GM23338 (cell line): ENCODE results near the gene PDE7B. TPM values are rescaled to one million over a fixed set of nuclear protein-coding genes. Genes with fewer than 3 reads are reported as not detected.

Source experiments
- ATAC-seq: fragments of 200-7000 bp; cut with Tn5 transposase; 3 replicates; pipeline ENCODE4 v1.9.1; 2020
- DNase-seq: peaks from one replicate; pipeline ENCODE4 v3.0.0-alpha.2; 2015; ENCODE audit warnings: low spot score
- H2AFZ ChIP-seq: fragments of 200-600 bp; sonication (generic); 2 replicates; pipeline ENCODE4 v1.8.0; 2016; ENCODE audit warnings: antibody characterized with exemption, mild to moderate bottlenecking, moderate library complexity
- H3F3A ChIP-seq: fragments of 200-600 bp; sonication (generic); replicated peaks from 2 replicates; pipeline ENCODE4 v1.8.0; 2017; ENCODE audit warnings: antibody characterized with exemption, mixed run types, low read depth
- H3K27ac ChIP-seq: fragments of 200-600 bp; sonication (generic); 2 replicates; pipeline ENCODE4 v1.6.1; 2016; ENCODE audit warnings: low read depth
- H3K27me3 ChIP-seq: fragments of 200-600 bp; sonication (generic); 2 replicates; pipeline ENCODE4 v1.8.0; 2016; ENCODE audit warnings: mild to moderate bottlenecking, mixed run types, moderate library complexity; ENCODE audit not compliant: insufficient read depth
- H3K36me3 ChIP-seq: fragments of 200-600 bp; sonication (generic); 2 replicates; pipeline ENCODE4 v1.8.0; 2016; ENCODE audit warnings: mild to moderate bottlenecking; ENCODE audit not compliant: insufficient read depth
- H3K4me1 ChIP-seq: fragments of 200-600 bp; sonication (generic); 2 replicates; pipeline ENCODE4 v1.8.0; 2016; ENCODE audit warnings: mild to moderate bottlenecking, moderate library complexity; ENCODE audit not compliant: insufficient read depth
- H3K4me2 ChIP-seq: fragments of 200-600 bp; sonication (generic); 2 replicates; pipeline ENCODE4 v1.7.1; 2017; ENCODE audit warnings: mixed run types
- H3K4me3 ChIP-seq: fragments of 200-600 bp; sonication (generic); 2 replicates; pipeline ENCODE4 v1.6.1; 2016; ENCODE audit warnings: mixed run types
- H3K79me2 ChIP-seq: fragments of 200-600 bp; sonication (generic); replicated peaks from 2 replicates; pipeline ENCODE4 v1.8.0; 2017; ENCODE audit warnings: mild to moderate bottlenecking; ENCODE audit not compliant: insufficient read depth
- H3K9me2 ChIP-seq: fragments of 200-600 bp; sonication (generic); 2 replicates; pipeline ENCODE4 v1.8.0; 2017; ENCODE audit not compliant: insufficient read depth
- H4K20me1 ChIP-seq: fragments of 200-600 bp; sonication (generic); replicated peaks from 2 replicates; pipeline ENCODE4 v1.8.0; 2017; ENCODE audit warnings: mild to moderate bottlenecking; ENCODE audit not compliant: insufficient read depth
- H3K27ac Mint-ChIP-seq: 2 replicates; pipeline ENCODE4 v1.8.0; 2020; ENCODE audit warnings: inconsistent platforms, mild to moderate bottlenecking, moderate library complexity, mixed read lengths
- H3K27me3 Mint-ChIP-seq: 3 replicates; pipeline ENCODE4 v1.8.0; 2022; ENCODE audit warnings: low read depth, mild to moderate bottlenecking, moderate library complexity, mixed read lengths, inconsistent platforms; ENCODE audit not compliant: insufficient read depth, poor library complexity
- H3K36me3 Mint-ChIP-seq: 3 replicates; pipeline ENCODE4 v1.8.0; 2021; ENCODE audit warnings: low read depth, mild to moderate bottlenecking, inconsistent platforms, moderate library complexity, mixed read lengths
- H3K4me1 Mint-ChIP-seq: 3 replicates; pipeline ENCODE4 v1.8.0; 2020; ENCODE audit warnings: mild to moderate bottlenecking, inconsistent platforms, mixed read lengths
- H3K4me3 Mint-ChIP-seq: 3 replicates; pipeline ENCODE4 v1.8.0; 2021; ENCODE audit warnings: moderate library complexity, mild to moderate bottlenecking, inconsistent platforms, mixed read lengths
- H3K9me3 Mint-ChIP-seq: 3 replicates; pipeline ENCODE4 v1.8.0; 2020; ENCODE audit warnings: moderate library complexity, mild to moderate bottlenecking, inconsistent platforms, mixed read lengths
- CREB1 ChIP-seq: fragments of 250-450 bp; sonication (Bioruptor Pico); IDR thresholded peaks from 2 replicates; pipeline ENCODE4 v1.5.0; 2020; ENCODE audit warnings: low read depth, mild to moderate bottlenecking, moderate library complexity
- EZH2 ChIP-seq: fragments of 200-600 bp; sonication (generic); IDR thresholded peaks from one replicate; pipeline ENCODE4 v1.8.0; 2017; ENCODE audit warnings: antibody characterized with exemption, mild to moderate bottlenecking, low read depth; ENCODE audit not compliant: unreplicated experiment
- EZH2phosphoT487 ChIP-seq: fragments of 200-600 bp; sonication (generic); IDR thresholded peaks from one replicate; pipeline ENCODE4 v1.8.1; 2018; ENCODE audit warnings: antibody characterized with exemption; ENCODE audit not compliant: unreplicated experiment
- POLR2AphosphoS5 ChIP-seq: IDR thresholded peaks from 2 replicates; pipeline ENCODE4 v1.6.1; 2016; ENCODE audit warnings: antibody characterized with exemption, low read depth
- STAT1 ChIP-seq: IDR thresholded peaks from one replicate; pipeline ENCODE4 v1.6.1; 2016; ENCODE audit warnings: antibody characterized with exemption; ENCODE audit not compliant: unreplicated experiment
- ZNF114 ChIP-seq: fragments of 250-450 bp; sonication (Bioruptor Pico); IDR thresholded peaks from 2 replicates; pipeline ENCODE4 v1.5.0; 2020; ENCODE audit warnings: mild to moderate bottlenecking, moderate library complexity
- polyA plus RNA-seq: library from polyadenylated mRNA; unstranded; fragments of >200 nt; fragmentation: Nextera tagmentation; extraction: Ambion mirVana; gene quantifications from 2 replicates; pipeline ENCODE4 v1.2.1, GENCODE V29; 2016
- total RNA-seq: library from RNA; depleted of rRNA; stranded (reverse); fragments of >200 nt; shearing (Covaris generic); gene quantifications from 2 replicates; pipeline ENCODE4 v1.2.3, GENCODE V29; 2014
- TF ChIP-seq, protein P1 (sequence below): IDR thresholded peaks from 2 replicates; pipeline ENCODE4 v1.6.1; 2016; ENCODE audit warnings: antibody characterized with exemption
- TF ChIP-seq, protein P2 (sequence below): IDR thresholded peaks from one replicate; pipeline ENCODE4 v1.6.1; 2018; ENCODE audit warnings: antibody characterized with exemption; ENCODE audit not compliant: unreplicated experiment
- TF ChIP-seq, protein P3 (sequence below), 2 experiments: fragments of 200-600 bp in 1 of 2; sonication (generic) in 1 of 2; conservative IDR thresholded peaks; 2 replicates each; pipeline versions ENCODE4 v1.5.1 to v1.6.1; 2016 to 2017; ENCODE audit warnings: antibody characterized with exemption in 2 of 2, low read depth in 2 of 2, mild to moderate bottlenecking in 2 of 2, moderate library complexity in 1 of 2
- TF ChIP-seq, protein P4 (sequence below): fragments of 250-450 bp; sonication (Bioruptor Pico); IDR thresholded peaks from 2 replicates; pipeline ENCODE4 v1.5.0; 2020; ENCODE audit warnings: mild to moderate bottlenecking, moderate library complexity

PDE7B gene
- total and polyA plus RNA-seq, 2 experiments from 2014 or later = 0.07 TPM; not detected in 1

DNA sequence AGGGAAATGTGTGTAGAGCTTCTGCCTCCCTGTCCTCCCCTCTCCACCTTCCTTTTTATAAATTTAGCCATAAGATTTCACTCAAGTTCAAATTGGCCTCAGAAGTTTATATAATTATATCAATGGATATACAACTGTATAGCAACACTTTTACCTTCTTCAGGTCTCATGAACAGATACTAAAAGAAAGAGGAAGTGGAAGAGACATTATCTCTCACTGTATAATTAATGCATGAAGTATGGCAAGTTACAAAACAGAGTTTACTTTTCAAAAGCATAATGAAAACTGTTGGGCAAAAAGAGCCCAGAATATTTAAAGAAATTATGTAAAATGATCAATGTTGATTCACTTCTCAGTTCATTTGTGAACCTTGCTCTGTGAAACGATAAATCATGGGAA, 99.7 kb downstream of the PDE7B start (continued):
- TF ChIP-seq, protein P1, sequence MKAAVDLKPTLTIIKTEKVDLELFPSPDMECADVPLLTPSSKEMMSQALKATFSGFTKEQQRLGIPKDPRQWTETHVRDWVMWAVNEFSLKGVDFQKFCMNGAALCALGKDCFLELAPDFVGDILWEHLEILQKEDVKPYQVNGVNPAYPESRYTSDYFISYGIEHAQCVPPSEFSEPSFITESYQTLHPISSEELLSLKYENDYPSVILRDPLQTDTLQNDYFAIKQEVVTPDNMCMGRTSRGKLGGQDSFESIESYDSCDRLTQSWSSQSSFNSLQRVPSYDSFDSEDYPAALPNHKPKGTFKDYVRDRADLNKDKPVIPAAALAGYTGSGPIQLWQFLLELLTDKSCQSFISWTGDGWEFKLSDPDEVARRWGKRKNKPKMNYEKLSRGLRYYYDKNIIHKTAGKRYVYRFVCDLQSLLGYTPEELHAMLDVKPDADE = no peak
- TF ChIP-seq, protein P2, sequence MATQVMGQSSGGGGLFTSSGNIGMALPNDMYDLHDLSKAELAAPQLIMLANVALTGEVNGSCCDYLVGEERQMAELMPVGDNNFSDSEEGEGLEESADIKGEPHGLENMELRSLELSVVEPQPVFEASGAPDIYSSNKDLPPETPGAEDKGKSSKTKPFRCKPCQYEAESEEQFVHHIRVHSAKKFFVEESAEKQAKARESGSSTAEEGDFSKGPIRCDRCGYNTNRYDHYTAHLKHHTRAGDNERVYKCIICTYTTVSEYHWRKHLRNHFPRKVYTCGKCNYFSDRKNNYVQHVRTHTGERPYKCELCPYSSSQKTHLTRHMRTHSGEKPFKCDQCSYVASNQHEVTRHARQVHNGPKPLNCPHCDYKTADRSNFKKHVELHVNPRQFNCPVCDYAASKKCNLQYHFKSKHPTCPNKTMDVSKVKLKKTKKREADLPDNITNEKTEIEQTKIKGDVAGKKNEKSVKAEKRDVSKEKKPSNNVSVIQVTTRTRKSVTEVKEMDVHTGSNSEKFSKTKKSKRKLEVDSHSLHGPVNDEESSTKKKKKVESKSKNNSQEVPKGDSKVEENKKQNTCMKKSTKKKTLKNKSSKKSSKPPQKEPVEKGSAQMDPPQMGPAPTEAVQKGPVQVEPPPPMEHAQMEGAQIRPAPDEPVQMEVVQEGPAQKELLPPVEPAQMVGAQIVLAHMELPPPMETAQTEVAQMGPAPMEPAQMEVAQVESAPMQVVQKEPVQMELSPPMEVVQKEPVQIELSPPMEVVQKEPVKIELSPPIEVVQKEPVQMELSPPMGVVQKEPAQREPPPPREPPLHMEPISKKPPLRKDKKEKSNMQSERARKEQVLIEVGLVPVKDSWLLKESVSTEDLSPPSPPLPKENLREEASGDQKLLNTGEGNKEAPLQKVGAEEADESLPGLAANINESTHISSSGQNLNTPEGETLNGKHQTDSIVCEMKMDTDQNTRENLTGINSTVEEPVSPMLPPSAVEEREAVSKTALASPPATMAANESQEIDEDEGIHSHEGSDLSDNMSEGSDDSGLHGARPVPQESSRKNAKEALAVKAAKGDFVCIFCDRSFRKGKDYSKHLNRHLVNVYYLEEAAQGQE = no peak
- TF ChIP-seq CREB1 = no peak
- no peak for TF ChIP-seq EZH2
- TF ChIP-seq, protein P3, sequence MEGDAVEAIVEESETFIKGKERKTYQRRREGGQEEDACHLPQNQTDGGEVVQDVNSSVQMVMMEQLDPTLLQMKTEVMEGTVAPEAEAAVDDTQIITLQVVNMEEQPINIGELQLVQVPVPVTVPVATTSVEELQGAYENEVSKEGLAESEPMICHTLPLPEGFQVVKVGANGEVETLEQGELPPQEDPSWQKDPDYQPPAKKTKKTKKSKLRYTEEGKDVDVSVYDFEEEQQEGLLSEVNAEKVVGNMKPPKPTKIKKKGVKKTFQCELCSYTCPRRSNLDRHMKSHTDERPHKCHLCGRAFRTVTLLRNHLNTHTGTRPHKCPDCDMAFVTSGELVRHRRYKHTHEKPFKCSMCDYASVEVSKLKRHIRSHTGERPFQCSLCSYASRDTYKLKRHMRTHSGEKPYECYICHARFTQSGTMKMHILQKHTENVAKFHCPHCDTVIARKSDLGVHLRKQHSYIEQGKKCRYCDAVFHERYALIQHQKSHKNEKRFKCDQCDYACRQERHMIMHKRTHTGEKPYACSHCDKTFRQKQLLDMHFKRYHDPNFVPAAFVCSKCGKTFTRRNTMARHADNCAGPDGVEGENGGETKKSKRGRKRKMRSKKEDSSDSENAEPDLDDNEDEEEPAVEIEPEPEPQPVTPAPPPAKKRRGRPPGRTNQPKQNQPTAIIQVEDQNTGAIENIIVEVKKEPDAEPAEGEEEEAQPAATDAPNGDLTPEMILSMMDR (conservative IDR thresholded peaks at IDR 0.05; ENCODE audit: low read depth in 2 of 2) = no peak
- TF ChIP-seq STAT1 = no peak
- no peak for TF ChIP-seq ZNF114 (CRISPR knock-in tag)
- no peak for TF ChIP-seq POLR2AphosphoS5

DNA sequence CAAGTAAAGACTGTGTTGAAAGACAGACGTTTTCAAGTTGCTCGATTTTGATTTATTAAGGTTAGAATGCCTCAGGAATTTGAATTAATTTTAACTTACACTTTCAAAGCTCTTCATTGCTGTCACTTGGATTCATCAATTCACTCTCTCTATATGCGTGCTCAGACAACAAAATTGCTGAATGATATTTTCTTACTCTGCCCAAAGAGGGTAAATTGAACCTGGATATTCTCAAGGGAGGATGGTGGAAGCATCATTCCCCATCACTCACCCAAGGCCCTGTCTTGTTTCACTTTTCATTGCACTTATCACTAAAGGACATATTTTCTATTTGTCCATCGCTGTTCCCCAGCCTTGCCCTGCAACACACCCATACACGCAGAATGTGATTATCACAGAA, 102.3 kb downstream of the PDE7B start:
- H3K79me2 ChIP-seq = no peaks in the 10 kb centered on the region
- TF ChIP-seq EZH2phosphoT487 (no peak), ZNF114 (CRISPR knock-in tag) (no peak), CREB1 (no peak), POLR2AphosphoS5 (no peak)
- TF ChIP-seq, protein P4, sequence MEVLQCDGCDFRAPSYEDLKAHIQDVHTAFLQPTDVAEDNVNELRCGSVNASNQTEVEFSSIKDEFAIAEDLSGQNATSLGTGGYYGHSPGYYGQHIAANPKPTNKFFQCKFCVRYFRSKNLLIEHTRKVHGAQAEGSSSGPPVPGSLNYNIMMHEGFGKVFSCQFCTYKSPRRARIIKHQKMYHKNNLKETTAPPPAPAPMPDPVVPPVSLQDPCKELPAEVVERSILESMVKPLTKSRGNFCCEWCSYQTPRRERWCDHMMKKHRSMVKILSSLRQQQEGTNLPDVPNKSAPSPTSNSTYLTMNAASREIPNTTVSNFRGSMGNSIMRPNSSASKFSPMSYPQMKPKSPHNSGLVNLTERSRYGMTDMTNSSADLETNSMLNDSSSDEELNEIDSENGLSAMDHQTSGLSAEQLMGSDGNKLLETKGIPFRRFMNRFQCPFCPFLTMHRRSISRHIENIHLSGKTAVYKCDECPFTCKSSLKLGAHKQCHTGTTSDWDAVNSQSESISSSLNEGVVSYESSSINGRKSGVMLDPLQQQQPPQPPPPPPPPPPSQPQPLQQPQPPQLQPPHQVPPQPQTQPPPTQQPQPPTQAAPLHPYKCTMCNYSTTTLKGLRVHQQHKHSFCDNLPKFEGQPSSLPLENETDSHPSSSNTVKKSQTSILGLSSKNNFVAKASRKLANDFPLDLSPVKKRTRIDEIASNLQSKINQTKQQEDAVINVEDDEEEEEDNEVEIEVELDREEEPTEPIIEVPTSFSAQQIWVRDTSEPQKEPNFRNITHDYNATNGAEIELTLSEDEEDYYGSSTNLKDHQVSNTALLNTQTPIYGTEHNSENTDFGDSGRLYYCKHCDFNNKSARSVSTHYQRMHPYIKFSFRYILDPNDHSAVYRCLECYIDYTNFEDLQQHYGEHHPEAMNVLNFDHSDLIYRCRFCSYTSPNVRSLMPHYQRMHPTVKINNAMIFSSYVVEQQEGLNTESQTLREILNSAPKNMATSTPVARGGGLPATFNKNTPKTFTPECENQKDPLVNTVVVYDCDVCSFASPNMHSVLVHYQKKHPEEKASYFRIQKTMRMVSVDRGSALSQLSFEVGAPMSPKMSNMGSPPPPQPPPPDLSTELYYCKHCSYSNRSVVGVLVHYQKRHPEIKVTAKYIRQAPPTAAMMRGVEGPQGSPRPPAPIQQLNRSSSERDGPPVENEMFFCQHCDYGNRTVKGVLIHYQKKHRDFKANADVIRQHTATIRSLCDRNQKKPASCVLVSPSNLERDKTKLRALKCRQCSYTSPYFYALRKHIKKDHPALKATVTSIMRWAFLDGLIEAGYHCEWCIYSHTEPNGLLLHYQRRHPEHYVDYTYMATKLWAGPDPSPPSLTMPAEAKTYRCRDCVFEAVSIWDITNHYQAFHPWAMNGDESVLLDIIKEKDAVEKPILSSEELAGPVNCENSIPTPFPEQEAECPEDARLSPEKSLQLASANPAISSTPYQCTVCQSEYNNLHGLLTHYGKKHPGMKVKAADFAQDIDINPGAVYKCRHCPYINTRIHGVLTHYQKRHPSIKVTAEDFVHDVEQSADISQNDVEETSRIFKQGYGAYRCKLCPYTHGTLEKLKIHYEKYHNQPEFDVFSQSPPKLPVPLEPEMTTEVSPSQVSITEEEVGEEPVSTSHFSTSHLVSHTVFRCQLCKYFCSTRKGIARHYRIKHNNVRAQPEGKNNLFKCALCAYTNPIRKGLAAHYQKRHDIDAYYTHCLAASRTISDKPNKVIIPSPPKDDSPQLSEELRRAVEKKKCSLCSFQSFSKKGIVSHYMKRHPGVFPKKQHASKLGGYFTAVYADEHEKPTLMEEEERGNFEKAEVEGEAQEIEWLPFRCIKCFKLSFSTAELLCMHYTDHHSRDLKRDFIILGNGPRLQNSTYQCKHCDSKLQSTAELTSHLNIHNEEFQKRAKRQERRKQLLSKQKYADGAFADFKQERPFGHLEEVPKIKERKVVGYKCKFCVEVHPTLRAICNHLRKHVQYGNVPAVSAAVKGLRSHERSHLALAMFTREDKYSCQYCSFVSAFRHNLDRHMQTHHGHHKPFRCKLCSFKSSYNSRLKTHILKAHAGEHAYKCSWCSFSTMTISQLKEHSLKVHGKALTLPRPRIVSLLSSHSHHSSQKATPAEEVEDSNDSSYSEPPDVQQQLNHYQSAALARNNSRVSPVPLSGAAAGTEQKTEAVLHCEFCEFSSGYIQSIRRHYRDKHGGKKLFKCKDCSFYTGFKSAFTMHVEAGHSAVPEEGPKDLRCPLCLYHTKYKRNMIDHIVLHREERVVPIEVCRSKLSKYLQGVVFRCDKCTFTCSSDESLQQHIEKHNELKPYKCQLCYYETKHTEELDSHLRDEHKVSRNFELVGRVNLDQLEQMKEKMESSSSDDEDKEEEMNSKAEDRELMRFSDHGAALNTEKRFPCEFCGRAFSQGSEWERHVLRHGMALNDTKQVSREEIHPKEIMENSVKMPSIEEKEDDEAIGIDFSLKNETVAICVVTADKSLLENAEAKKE (CRISPR knock-in tag) = no peak
- TF ChIP-seq, protein P3 (conservative IDR thresholded peaks at IDR 0.05; ENCODE audit: low read depth in 2 of 2) = no peak
- ATAC-seq = no peak
- Mint-ChIP-seq H3K4me1 (no peaks in the 10 kb centered on the region), H3K27me3 (no peaks in the 10 kb centered on the region), H3K9me3 (no peaks in the 10 kb centered on the region), H3K36me3 (no peaks in the 10 kb centered on the region), H3K4me3 (no peak overlapping the region), H3K27ac (no peak overlapping the region)
- no peaks in the 10 kb centered on the region for H4K20me1 ChIP-seq
- DNase-seq = no peak
- H3F3A ChIP-seq = no peaks in the 10 kb centered on the region
- H3K36me3 ChIP-seq = no peaks in the 10 kb centered on the region
- no peak overlapping the region for H3K4me3 ChIP-seq
- no peak overlapping the region for H3K27ac ChIP-seq
- H2AFZ ChIP-seq = no peak overlapping the region; the same call in 1 of the 2 replicates
- H3K4me2 ChIP-seq = no peak overlapping the region
- H3K27me3 ChIP-seq = no peaks in the 10 kb centered on the region
- no peaks in the 10 kb centered on the region for H3K9me2 ChIP-seq
- H3K4me1 ChIP-seq = no peaks in the 10 kb centered on the region
